ENCODE measurements around the gene AHCYL2.

The AHCYL2 gene

GRCh38 chr7:129279757-129280156 is 54.9 kb downstream of the AHCYL2 start:
- DNase-seq (ENCODE audit: low spot score), result no peak
- TF ChIP-seq, protein P1, sequence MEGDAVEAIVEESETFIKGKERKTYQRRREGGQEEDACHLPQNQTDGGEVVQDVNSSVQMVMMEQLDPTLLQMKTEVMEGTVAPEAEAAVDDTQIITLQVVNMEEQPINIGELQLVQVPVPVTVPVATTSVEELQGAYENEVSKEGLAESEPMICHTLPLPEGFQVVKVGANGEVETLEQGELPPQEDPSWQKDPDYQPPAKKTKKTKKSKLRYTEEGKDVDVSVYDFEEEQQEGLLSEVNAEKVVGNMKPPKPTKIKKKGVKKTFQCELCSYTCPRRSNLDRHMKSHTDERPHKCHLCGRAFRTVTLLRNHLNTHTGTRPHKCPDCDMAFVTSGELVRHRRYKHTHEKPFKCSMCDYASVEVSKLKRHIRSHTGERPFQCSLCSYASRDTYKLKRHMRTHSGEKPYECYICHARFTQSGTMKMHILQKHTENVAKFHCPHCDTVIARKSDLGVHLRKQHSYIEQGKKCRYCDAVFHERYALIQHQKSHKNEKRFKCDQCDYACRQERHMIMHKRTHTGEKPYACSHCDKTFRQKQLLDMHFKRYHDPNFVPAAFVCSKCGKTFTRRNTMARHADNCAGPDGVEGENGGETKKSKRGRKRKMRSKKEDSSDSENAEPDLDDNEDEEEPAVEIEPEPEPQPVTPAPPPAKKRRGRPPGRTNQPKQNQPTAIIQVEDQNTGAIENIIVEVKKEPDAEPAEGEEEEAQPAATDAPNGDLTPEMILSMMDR (IDR thresholded peaks at IDR 0.05; ENCODE audit: borderline replicate concordance, control extremely low read depth, extremely low read depth, insufficient read depth, missing control alignments), result no peak
- in situ Hi-C loops (cut with MboI; ENCODE audit: low sequenced_read_pairs, unreplicated experiment), result no loop called here

GRCh38 chr7:129281163-129281562 is 56.3 kb downstream of the AHCYL2 start:
- TF ChIP-seq, protein P1 (IDR thresholded peaks at IDR 0.05; ENCODE audit: borderline replicate concordance, control extremely low read depth, extremely low read depth, insufficient read depth, missing control alignments), result no peak
- in situ Hi-C loops (cut with MboI; ENCODE audit: low sequenced_read_pairs, unreplicated experiment), result no loop called here
- no peak for DNase-seq (ENCODE audit: low spot score)

GRCh38 chr7:129282865-129283264 is 58.0 kb downstream of the AHCYL2 start:
- in situ Hi-C loops (cut with MboI; ENCODE audit: low sequenced_read_pairs, unreplicated experiment), result no loop called here
- TF ChIP-seq, protein P1 (IDR thresholded peaks at IDR 0.05; ENCODE audit: borderline replicate concordance, control extremely low read depth, extremely low read depth, insufficient read depth, missing control alignments), result no peak
- DNase-seq (ENCODE audit: low spot score), result no peak

DNA sequence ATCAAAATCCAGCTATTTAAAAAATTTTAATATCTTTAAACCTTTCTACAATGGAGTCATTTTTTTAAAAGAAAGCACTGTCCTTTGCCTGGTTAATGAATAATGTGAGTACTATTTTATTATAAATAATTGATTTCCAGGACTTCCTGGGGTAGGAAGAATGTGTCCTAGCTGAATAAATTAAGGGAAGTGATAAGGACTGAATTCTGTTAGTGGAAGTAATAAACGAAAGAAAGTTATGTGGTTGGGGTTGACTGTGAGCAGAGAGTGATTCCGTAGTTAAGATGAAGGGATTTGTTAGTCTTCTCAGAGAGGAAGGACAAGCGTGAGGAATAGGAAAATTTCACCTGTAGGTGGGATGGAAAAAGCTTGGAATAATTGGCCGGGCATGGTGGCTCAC is 59.1 kb downstream of the AHCYL2 start:
- TF ChIP-seq, protein P1 (IDR thresholded peaks at IDR 0.05; ENCODE audit: borderline replicate concordance, control extremely low read depth, extremely low read depth, insufficient read depth, missing control alignments), result no peak
- in situ Hi-C loops (cut with MboI; ENCODE audit: low sequenced_read_pairs, unreplicated experiment), result no loop called here
- DNase-seq (ENCODE audit: low spot score), result no peak

- in situ Hi-C loops (cut with MboI; ENCODE audit: low sequenced_read_pairs, unreplicated experiment), result no loop called here
- TF ChIP-seq, protein P1 (IDR thresholded peaks at IDR 0.05; ENCODE audit: borderline replicate concordance, control extremely low read depth, extremely low read depth, insufficient read depth, missing control alignments), result no peak
Measured at GRCh38 chr7:129285111-129285510, 60.3 kb downstream of the AHCYL2 start.

GRCh38 chr7:129292861-129293260 is 68.0 kb downstream of the AHCYL2 start:
- in situ Hi-C loops (cut with MboI; ENCODE audit: low sequenced_read_pairs, unreplicated experiment), result loop anchor here (10.0 kb wide), 1 partner anchor 78 kb away; no protein-coding TSS in a partner anchor
- no peak for DNase-seq (ENCODE audit: low spot score)
- TF ChIP-seq, protein P1 (IDR thresholded peaks at IDR 0.05; ENCODE audit: borderline replicate concordance, control extremely low read depth, extremely low read depth, insufficient read depth, missing control alignments), result no peak

More at GRCh38 chr7:129285111-129285510, 60.3 kb downstream of the AHCYL2 start:
- DNase-seq (ENCODE audit: low spot score), result no peak
